Uterus (tissue), 4 donors: ENCODE measurements around the gene SMTNL1. TPM values are rescaled to one million over a fixed set of nuclear protein-coding genes. Genes with fewer than 3 reads are reported as not detected.
A peak's percentile ranks its signal among the peaks of the same experiment; 100 is the strongest.

Source experiments
- DNase-seq, 2 donors: peaks; one replicate each; pipeline ENCODE4 v3.0.0-alpha.2; 2019 to 2020
- H3K27ac ChIP-seq, 2 donors: fragments of 200-600 bp; sonication (generic); 1 replicate in 1 of 2; 2 replicates in 1 of 2; pipeline ENCODE4 v1.5.1; 2016 to 2018
- H3K27me3 ChIP-seq, 2 donors: fragments of 200-600 bp; sonication (generic); one replicate each; pipeline ENCODE4 v1.5.1; 2018 to 2019; ENCODE audit warnings: control low read depth in 1 of 2
- H3K36me3 ChIP-seq, 2 donors: fragments of 200-600 bp; sonication (generic); one replicate each; pipeline ENCODE4 v1.5.1; 2019; ENCODE audit warnings: control low read depth in 1 of 2
- H3K4me1 ChIP-seq, 2 donors: fragments of 200-600 bp; sonication (generic); one replicate each; pipeline ENCODE4 v1.5.1; 2018 to 2019; ENCODE audit warnings: control low read depth in 1 of 2
- H3K4me3 ChIP-seq, 2 donors: fragments of 200-600 bp; sonication (generic); 1 replicate in 1 of 2; 2 replicates in 1 of 2; pipeline ENCODE4 v1.5.1; 2018 to 2019; ENCODE audit warnings: mild to moderate bottlenecking in 1 of 2
- H3K9me3 ChIP-seq, 2 donors: fragments of 200-600 bp; sonication (generic); one replicate each; pipeline ENCODE4 v1.5.1; 2019; ENCODE audit warnings: control low read depth in 1 of 2
- POLR2A ChIP-seq, 2 donors: fragments of 450-650 bp; IDR thresholded peaks; one replicate each; pipeline ENCODE4 v1.6.1; 2016; ENCODE audit warnings: antibody characterized with exemption in 2 of 2, mild to moderate bottlenecking in 1 of 2, moderate library complexity in 1 of 2
- intact Hi-C: fragments of 100-400 bp; cut with DNase I; formaldehyde crosslinking; loops from one replicate; pipeline ENCODE4 v1.15.1; 2023; ENCODE audit warnings: low total_unique reads
- total RNA-seq, 4 donors: library from RNA; depleted of rRNA in 3 of 4; stranded (reverse); fragments of >200 nt in 3 of 4; gene quantifications; one replicate each; pipeline versions ENCODE4 v1.1.0 to v1.2.4, GENCODE V29; 2014 to 2023
- TF ChIP-seq, protein P1 (sequence below), 4 experiments: fragments of 200-600 bp in 2 of 4; fragments of 450-650 bp in 2 of 4; sonication (generic) in 2 of 4; IDR thresholded peaks; one replicate each; pipeline ENCODE4 v1.5.1; 2016 to 2019; ENCODE audit warnings: antibody characterized with exemption in 4 of 4, mild to moderate bottlenecking in 2 of 4, moderate library complexity in 1 of 4
- donor health status: DM: yes; HTN: yes; CAD: no.

Gene SMTNL1
- total RNA-seq, 4 donors from 2014 or later, result not detected

GRCh38 chr11:57515332-57516060 is 21.9 kb upstream of the SMTNL1 start, which contains the start of gene SLC43A1:
SLC43A1 (minus strand) TSS chr11:57515702; CDS start chr11:57514111, 1,591 bp downstream.
- peak within 1 kb of the TSS; percentile 84 for H3K27ac ChIP-seq
- DNase-seq, result peak; percentile 58 to 65
- H3K9me3 ChIP-seq, result no peaks in the 10 kb centered on the region
- intact Hi-C loops, result no loop called here
- peak within 1 kb of the TSS; percentile 63 to 82 for H3K4me3 ChIP-seq
- no peaks in the 10 kb centered on the region for H3K27me3 ChIP-seq
- TF ChIP-seq, protein P1, sequence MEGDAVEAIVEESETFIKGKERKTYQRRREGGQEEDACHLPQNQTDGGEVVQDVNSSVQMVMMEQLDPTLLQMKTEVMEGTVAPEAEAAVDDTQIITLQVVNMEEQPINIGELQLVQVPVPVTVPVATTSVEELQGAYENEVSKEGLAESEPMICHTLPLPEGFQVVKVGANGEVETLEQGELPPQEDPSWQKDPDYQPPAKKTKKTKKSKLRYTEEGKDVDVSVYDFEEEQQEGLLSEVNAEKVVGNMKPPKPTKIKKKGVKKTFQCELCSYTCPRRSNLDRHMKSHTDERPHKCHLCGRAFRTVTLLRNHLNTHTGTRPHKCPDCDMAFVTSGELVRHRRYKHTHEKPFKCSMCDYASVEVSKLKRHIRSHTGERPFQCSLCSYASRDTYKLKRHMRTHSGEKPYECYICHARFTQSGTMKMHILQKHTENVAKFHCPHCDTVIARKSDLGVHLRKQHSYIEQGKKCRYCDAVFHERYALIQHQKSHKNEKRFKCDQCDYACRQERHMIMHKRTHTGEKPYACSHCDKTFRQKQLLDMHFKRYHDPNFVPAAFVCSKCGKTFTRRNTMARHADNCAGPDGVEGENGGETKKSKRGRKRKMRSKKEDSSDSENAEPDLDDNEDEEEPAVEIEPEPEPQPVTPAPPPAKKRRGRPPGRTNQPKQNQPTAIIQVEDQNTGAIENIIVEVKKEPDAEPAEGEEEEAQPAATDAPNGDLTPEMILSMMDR (IDR thresholded peaks at IDR 0.05), result peak in 2 of 4 experiments; percentile 7 to 8
- peak; percentile 47 to 48 for TF ChIP-seq POLR2A (IDR thresholded peaks at IDR 0.05)
- no peaks in the 10 kb centered on the region for H3K36me3 ChIP-seq
- H3K4me1 ChIP-seq, result no peaks in the 10 kb centered on the region

DNA sequence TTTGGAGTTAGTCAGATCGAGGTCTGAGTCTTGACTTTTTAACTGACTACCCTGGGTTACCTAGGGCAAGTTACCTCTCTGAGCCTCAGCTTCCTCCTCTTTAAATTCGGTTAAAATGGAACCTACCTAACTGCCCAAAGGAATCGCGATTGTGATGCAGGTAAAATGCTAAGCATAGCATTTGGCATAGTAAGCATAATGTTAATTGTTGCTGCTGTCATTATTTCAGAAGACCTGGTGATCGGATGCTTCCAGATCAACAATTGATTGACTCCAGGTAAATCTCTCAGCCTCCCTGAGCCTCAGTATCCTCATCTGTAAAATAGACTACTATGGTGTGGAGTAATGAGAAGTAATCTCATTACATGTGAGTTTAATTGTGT is 21.3 kb upstream of the SMTNL1 start:
- Histone ChIP-seq H3K27ac (peak overlapping the region; percentile 84), H3K4me3 (peak overlapping the region; percentile 63 to 82), H3K27me3 (no peaks in the 10 kb centered on the region), H3K36me3 (no peaks in the 10 kb centered on the region), H3K4me1 (no peaks in the 10 kb centered on the region), H3K9me3 (no peaks in the 10 kb centered on the region)
- DNase-seq, result no peak
- no peak for TF ChIP-seq POLR2A (IDR thresholded peaks at IDR 0.05)
- TF ChIP-seq, protein P1 (IDR thresholded peaks at IDR 0.05), result no peak
- intact Hi-C loops, result no loop called here

- Histone ChIP-seq H3K4me1 (no peaks in the 10 kb centered on the region), H3K4me3 (no peak overlapping the region), H3K27ac (no peak overlapping the region), H3K9me3 (no peaks in the 10 kb centered on the region), H3K27me3 (no peaks in the 10 kb centered on the region), H3K36me3 (no peaks in the 10 kb centered on the region)
- TF ChIP-seq, protein P1 (IDR thresholded peaks at IDR 0.05), result no peak
- DNase-seq, result no peak
- intact Hi-C loops, result no loop called here
These were observed 16.3 kb upstream of the SMTNL1 start for GRCh38 chr11:57521116-57521515.

DNA sequence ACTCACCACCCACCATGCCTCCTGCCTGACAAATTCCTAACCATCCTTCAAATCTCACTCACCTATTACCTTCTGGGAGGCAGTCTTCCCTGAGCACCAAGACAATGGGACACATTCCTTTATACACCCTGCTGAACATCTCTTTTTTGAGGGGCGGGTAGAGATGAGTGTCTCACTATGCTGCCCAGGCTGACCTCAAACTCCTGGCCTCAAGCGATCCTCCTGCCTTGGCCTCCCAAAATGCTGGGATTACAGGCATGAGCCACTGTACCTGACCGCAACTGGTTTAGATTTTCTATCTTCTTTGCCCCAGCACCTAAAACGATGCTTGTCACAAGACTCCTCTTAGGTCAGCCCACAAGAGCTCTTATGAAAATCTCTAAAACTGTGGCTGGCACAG is 14.0 kb upstream of the SMTNL1 start:
- no peak for DNase-seq
- Histone ChIP-seq H3K9me3 (no peaks in the 10 kb centered on the region), H3K4me1 (no peaks in the 10 kb centered on the region), H3K27ac (no peak overlapping the region), H3K27me3 (no peaks in the 10 kb centered on the region), H3K36me3 (no peaks in the 10 kb centered on the region), H3K4me3 (no peak overlapping the region)
- intact Hi-C loops, result no loop called here
- TF ChIP-seq, protein P1 (IDR thresholded peaks at IDR 0.05), result no peak
- no peak for TF ChIP-seq POLR2A (IDR thresholded peaks at IDR 0.05)

DNA sequence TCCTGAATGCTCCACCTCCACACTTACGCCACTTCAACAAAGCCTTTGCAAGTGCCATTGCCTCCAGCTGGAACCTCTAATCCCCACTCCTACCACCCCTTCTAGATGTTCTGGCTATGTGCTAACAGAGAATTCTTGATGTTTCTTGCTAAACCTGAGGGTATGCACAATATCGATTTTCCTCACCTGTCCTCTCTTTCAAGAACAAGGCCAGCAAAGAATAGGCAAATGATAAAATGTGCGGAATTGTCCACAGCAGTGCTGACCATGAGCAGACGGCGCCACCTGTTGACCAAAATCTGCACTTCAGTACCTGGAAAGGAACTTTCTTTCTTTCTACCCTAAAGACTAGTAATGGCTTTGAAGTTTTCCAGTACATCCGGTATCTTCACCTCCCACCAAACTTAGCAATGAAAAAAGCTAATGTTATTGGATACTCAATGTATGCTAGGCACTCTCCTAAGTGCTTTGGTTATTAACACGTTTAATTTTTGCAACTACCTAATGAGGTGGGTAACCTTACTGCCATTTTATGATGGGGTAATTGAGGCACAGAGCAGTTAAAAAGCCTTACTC is 10.3 kb upstream of the SMTNL1 start:
- H3K27ac ChIP-seq, result no peak overlapping the region
- no peaks in the 10 kb centered on the region for H3K27me3 ChIP-seq
- H3K36me3 ChIP-seq, result no peaks in the 10 kb centered on the region
- no peak for TF ChIP-seq POLR2A (IDR thresholded peaks at IDR 0.05)
- TF ChIP-seq, protein P1 (IDR thresholded peaks at IDR 0.05), result peak; percentile 83 to 96 (median 92)
- H3K4me1 ChIP-seq, result peaks cover 0 to 9% of the 10 kb centered on the region in 2 donors
- H3K4me3 ChIP-seq, result no peak overlapping the region
- intact Hi-C loops, result loop anchor here (5.0 kb wide), 1 partner anchor 70 kb away; no protein-coding TSS in a partner anchor
- peak; percentile 69 to 74 for DNase-seq
- no peaks in the 10 kb centered on the region for H3K9me3 ChIP-seq
